Small intestine (tissue), 7 donors: ENCODE results near the gene LY6G5C. TPM values are rescaled to one million over a fixed set of nuclear protein-coding genes. Genes with fewer than 3 reads are reported as not detected.
A peak's percentile ranks its signal among the peaks of the same experiment; 100 is the strongest.

ENCODE experiments used
- DNase-seq, 2 donors: peaks; one replicate each; pipeline versions ENCODE4 v3.0.0 to v3.0.0-alpha.2; 2013
- FAIRE-seq: peaks from 2 replicates; lab custom pipeline; 2012; peaks lifted over from hg19 to GRCh38; lab: Jason Lieb, UNC
- H3K27ac ChIP-seq, 3 donors: one replicate each; pipeline ENCODE4 v1.5.1; 2013; ENCODE audit warnings: low read length in 2 of 3, mild to moderate bottlenecking in 2 of 3, control low read depth in 1 of 3, inconsistent platforms in 1 of 3, low read depth in 1 of 3, moderate library complexity in 1 of 3
- H3K27me3 ChIP-seq, 3 donors: one replicate each; pipeline ENCODE4 v1.6.1; 2013; ENCODE audit warnings: low read length in 3 of 3, inconsistent platforms in 1 of 3; ENCODE audit not compliant: control insufficient read depth in 3 of 3, insufficient read depth in 3 of 3
- H3K36me3 ChIP-seq, 3 donors: one replicate each; pipeline ENCODE4 v1.6.1; 2013; ENCODE audit warnings: low read length in 3 of 3, inconsistent platforms in 1 of 3, low read depth in 1 of 3, mild to moderate bottlenecking in 1 of 3, moderate library complexity in 1 of 3; ENCODE audit not compliant: control insufficient read depth in 3 of 3, insufficient read depth in 2 of 3
- H3K4me1 ChIP-seq, 3 donors: one replicate each; pipeline ENCODE4 v1.6.1; 2013; ENCODE audit warnings: low read length in 2 of 3, inconsistent platforms in 1 of 3, low read depth in 1 of 3, mild to moderate bottlenecking in 1 of 3, moderate library complexity in 1 of 3; ENCODE audit not compliant: control insufficient read depth in 3 of 3, insufficient read depth in 2 of 3
- H3K4me3 ChIP-seq, 3 donors: one replicate each; pipeline ENCODE4 v1.5.1; 2013; ENCODE audit warnings: low read length in 3 of 3, control low read depth in 1 of 3, inconsistent platforms in 1 of 3, low read depth in 1 of 3, mild to moderate bottlenecking in 1 of 3, moderate library complexity in 1 of 3
- H3K9me3 ChIP-seq, 2 donors: one replicate each; pipeline ENCODE4 v1.6.1; 2013; ENCODE audit warnings: low read depth in 1 of 2, low read length in 1 of 2; ENCODE audit not compliant: control insufficient read depth in 2 of 2, insufficient read depth in 1 of 2
- WGBS, 3 donors: extraction: QIAGEN DNeasy Blood & Tissue Kit; methylation state at CpG; one replicate each; pipeline ENCODE4 v1.1.7; 2013; 5-methylcytosine and 5-hydroxymethylcytosine counted together
- polyA plus RNA-seq, 4 donors: library from polyadenylated mRNA; stranded (reverse) in 3 of 4; unstranded in 1 of 4; fragments of 200-250 nt in 3 of 4; fragments of 120-200 nt in 1 of 4; gene quantifications; one replicate each; pipeline versions ENCODE4 v1.2.1 to v1.2.3, GENCODE V29; 2013
- donor health status: healthy with polysubstance abuse.
- donor health status: control.
- donor health status: control.
- donor health status: Bipolar disorder and iron deficiency.
- donor health status: healthy.

LY6G5C gene
- polyA plus RNA-seq, 4 donors, result 2.6 to 3.8 (median 3.1) TPM

- Histone ChIP-seq H3K9me3 (no peaks in the 10 kb centered on the region), H3K4me3 (peak overlapping the region; percentile 66 to 90 (median 72)), H3K36me3 (peaks cover 2 to 55% (median 5%) of the 10 kb centered on the region in 3 donors), H3K27me3 (no peaks in the 10 kb centered on the region), H3K4me1 (peaks cover 8 to 65% (median 19%) of the 10 kb centered on the region in 3 donors), H3K27ac (peak overlapping the region in 1 of 3 donors; percentile 96)
- 53 to 81% (median 74%) methylated on average over 13 of the region's 13 CpGs for WGBS, 3 donors
- no peak for DNase-seq
- FAIRE-seq, result no peak
Measured at GRCh38 chr6:31658983-31659648, 21.8 kb downstream of the LY6G5C start.

- no peak overlapping the region for H3K27ac ChIP-seq
- H3K4me3 ChIP-seq, result no peak overlapping the region
- no peaks in the 10 kb centered on the region for H3K9me3 ChIP-seq
- H3K27me3 ChIP-seq, result no peaks in the 10 kb centered on the region
- peaks cover 2 to 49% (median 5%) of the 10 kb centered on the region in 3 donors for H3K36me3 ChIP-seq
- peaks cover 8 to 61% (median 19%) of the 10 kb centered on the region in 3 donors for H3K4me1 ChIP-seq
- no peak for DNase-seq
- whole genome bisulfite sequencing, 3 donors, result 61 to 71% (median 70%) methylated on average over 4 of the region's 4 CpGs
- no peak for FAIRE-seq
Measured at GRCh38 chr6:31658158-31658688, 22.6 kb downstream of the LY6G5C start.

DNA sequence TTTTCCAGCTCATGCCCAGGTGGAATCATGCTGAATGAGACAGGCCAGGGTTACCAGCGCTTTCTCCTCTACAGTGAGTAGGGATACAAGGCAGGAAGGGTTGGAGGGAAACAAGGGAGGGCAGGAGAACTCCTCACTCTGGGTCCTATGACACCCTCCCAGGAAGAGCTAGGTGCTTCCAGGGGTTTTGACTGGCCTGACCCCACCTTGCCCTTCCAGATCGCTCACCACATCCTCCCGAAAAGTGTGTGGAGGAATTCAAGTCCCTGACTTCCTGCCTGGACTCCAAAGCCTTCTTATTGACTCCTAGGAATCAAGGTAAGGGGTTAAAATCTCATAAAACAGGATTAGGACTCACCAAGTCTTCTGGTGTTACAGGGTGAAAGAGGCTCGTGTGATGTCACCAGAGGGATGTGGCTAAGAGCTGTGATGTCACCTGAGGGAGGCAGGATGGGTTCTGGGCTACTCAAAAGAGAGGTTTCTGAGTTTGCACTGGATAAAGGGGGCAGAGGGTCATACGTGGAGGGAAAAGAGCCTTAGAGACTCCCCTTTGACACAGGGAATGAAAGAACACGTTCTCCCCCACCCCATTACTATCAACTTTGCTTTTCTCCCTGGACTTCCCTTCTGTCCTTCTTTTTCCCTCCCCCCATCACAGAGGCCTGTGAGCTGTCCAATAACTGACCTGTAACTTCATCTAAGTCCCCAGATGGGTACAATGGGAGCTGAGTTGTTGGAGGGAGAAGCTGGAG is 23.3 kb downstream of the LY6G5C start:
- FAIRE-seq (no peak), DNase-seq (no peak)
- no peak overlapping the region for H3K4me3 ChIP-seq
- H3K36me3 ChIP-seq, result peaks cover 2 to 45% (median 5%) of the 10 kb centered on the region in 3 donors
- H3K27ac ChIP-seq, result no peak overlapping the region
- 65 to 82% (median 76%) methylated on average over 6 of the region's 6 CpGs for WGBS, 3 donors
- no peaks in the 10 kb centered on the region for H3K9me3 ChIP-seq
- H3K27me3 ChIP-seq, result no peaks in the 10 kb centered on the region
- peaks cover 8 to 54% (median 19%) of the 10 kb centered on the region in 3 donors for H3K4me1 ChIP-seq

GRCh38 chr6:31655349-31656237 is 25.3 kb downstream of the LY6G5C start, which contains the start of gene APOM:
APOM (plus strand) TSS chr6:31655894; CDS start chr6:31655967, 73 bp downstream.
- peak within 1 kb of the TSS; percentile 9 to 37 (median 27) for H3K27ac ChIP-seq
- DNase-seq, result peak; percentile 50 to 70
- no peaks in the 10 kb centered on the region for H3K9me3 ChIP-seq
- H3K4me3 ChIP-seq, result no peak within 1 kb of the TSS
- WGBS, 3 donors, result 26 to 67% (median 47%) methylated on average over 8 of the region's 8 CpGs
- peaks cover 0 to 36% (median 2%) of the 10 kb centered on the region in 3 donors for H3K36me3 ChIP-seq
- no peaks in the 10 kb centered on the region for H3K27me3 ChIP-seq
- peaks cover 8 to 48% (median 21%) of the 10 kb centered on the region in 3 donors for H3K4me1 ChIP-seq
- FAIRE-seq, result no peak

DNA sequence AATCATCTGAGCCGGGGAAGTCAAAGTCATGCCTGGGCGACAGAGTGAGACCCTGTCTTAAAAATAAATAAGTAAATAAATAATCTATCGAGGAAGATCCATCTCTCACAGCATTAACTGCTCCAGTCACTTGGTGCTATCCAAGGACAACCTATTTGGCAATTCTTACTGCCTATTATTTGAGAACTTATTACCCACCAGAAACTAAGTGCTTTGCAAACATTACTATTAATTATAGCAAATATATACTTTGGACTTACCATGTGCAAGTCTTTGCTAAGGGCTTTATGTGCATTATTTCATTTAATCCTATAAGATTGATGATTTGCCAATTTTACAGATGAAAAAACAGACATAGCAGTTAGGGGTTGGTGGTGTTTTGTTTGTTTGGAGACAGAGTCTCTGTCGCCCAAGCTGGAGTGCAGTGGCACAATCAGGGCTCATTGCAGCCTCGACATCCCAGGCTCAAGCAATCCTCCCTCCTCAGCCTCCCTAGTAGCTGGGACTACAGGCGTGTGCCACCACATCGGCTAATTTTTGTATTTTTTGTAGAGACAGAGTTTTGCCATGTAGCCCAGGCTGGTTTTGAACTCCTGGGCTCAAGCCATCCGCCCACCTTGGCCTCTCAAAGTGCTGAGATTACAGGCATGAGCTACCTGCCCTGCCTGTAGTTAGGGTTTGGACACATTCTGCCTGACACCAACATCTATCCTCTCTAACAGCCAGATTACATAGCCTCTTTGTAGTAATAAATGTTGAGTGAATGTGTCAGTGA is 26.1 kb downstream of the LY6G5C start:
- Histone ChIP-seq H3K9me3 (no peaks in the 10 kb centered on the region), H3K4me3 (no peak overlapping the region), H3K4me1 (peaks cover 8 to 48% (median 21%) of the 10 kb centered on the region in 3 donors), H3K36me3 (peaks cover 0 to 41% (median 2%) of the 10 kb centered on the region in 3 donors), H3K27ac (peak overlapping the region in 2 of 3 donors; percentile 9 to 37), H3K27me3 (no peaks in the 10 kb centered on the region)
- FAIRE-seq (no peak), DNase-seq (no peak)
- WGBS, 3 donors, result 85 to 88% (median 85%) methylated on average over 8 of the region's 8 CpGs

DNA sequence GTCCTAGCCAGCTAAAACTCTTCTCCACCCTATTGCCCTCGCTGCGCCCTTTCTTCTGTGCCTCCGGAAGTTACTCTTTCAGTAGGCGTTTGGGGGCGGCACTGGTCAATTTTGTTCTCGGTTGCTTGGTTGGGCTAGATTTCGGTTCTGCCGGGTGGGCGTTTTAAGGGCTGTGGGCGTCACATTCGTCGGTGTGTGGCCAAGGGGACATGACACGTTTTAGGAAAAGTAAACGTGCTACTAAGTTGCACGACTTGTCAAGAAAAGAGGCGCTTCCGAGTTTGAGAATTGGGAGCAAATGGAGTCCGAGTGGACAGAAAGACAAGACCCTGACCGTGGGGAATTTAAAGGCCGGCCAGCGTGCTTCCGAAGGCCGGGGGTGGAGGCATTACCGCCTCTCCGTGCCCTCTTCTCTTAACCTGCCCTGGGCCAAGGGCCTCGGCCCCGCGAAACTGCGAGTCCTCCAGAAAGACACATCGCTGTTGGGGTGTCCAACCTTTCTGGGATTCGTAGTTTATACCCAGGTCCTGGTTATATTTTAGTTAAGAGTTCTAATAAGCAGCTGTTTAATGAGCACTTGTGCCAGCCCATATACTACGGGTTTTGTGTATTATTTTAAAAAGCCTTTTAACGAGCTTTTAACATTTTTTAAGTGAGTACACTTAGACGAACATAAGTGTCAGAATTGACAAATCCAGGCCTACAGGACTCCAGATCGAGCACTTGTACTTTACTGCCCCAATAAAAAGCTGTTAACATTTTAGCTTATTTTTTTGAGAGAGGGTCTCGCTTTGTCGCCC is 27.7 kb downstream of the LY6G5C start:
- WGBS, 3 donors, result 6 to 7% (median 7%) methylated on average over 34 to 37 of the region's 37 CpGs
- Histone ChIP-seq H3K9me3 (no peaks in the 10 kb centered on the region), H3K4me3 (peak overlapping the region; percentile 63 to 90 (median 77)), H3K36me3 (peaks cover 10 to 43% (median 10%) of the 10 kb centered on the region in 3 donors), H3K4me1 (peaks cover 5 to 35% (median 11%) of the 10 kb centered on the region in 3 donors), H3K27me3 (no peaks in the 10 kb centered on the region), H3K27ac (peak overlapping the region; percentile 91 to 99 (median 97))
- no peak for FAIRE-seq
- peak in 1 of 2 donors; percentile 91 for DNase-seq
